ENCODE data around the gene HENMT1.
A peak's percentile ranks its signal among the peaks of the same experiment; 100 is the strongest.
"Not testable (repeated sequence)": the region's sequence is repeated elsewhere in the genome, so short reads cannot be mapped to it uniquely, and the experiment has no call there.

HENMT1 gene

DNA sequence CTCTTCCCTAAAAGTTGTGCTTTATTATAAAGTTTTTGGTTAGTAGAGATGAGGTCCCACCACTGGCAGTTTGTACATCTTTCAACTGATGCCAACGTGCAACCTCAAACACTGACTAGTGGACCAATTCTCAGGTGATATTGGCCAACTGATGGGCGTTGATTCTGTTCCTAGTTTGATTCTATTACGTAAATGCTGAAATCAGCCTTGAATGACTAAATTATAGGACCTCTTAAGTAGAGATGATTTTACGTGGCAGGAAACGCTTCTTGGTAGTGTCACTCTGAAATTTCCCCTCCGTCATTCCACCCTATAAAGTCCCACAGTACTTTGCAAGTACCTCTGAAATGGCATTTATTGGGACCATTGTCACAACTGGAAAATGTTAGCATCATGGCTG is 43.0 kb upstream of the HENMT1 start:
- H3K4me1 ChIP-seq (ENCODE audit: control insufficient read depth, insufficient read depth, low read length) = no peaks in the 10 kb centered on the region
- no peak overlapping the region for H3K27ac ChIP-seq (ENCODE audit: extremely low read depth, low read depth, low read length)
- peaks cover 24 to 34% of the 10 kb centered on the region in 2 experiments for H3K36me3 ChIP-seq (ENCODE audit: control insufficient read depth in 2 of 2, insufficient read depth in 1 of 2, low read length in 2 of 2)
- H3K9me3 ChIP-seq (ENCODE audit: control insufficient read depth, insufficient read depth, low read depth, low read length) = no peaks in the 10 kb centered on the region
- ChIA-PET CTCF (interaction anchor here (0.6 kb wide), 1 partner anchor 73 kb away, joined by 3 read pairs; no protein-coding TSS in a partner anchor), POLR2A (interaction anchor here (1.4 to 4.8 kb wide), 2 partner anchors 12 to 20 kb away, joined by 3 to 33 read pairs; partner anchors contain the start of gene PRPF38B)
- TF ChIP-seq ZNF664 (tag by site-specific recombination; IDR thresholded peaks at IDR 0.05) (no peak), ZNF629 (tag by site-specific recombination; IDR thresholded peaks at IDR 0.05) (no peak), ZBTB11 (tag by site-specific recombination; conservative IDR thresholded peaks at IDR 0.05; ENCODE audit: low read depth) (peak; percentile 44; the same call in 1 of the 2 replicates), ZNF133 (tag by site-specific recombination; IDR thresholded peaks at IDR 0.05) (no peak), ZNF701 (tag by site-specific recombination; IDR thresholded peaks at IDR 0.05) (no peak)
- H3K4me3 ChIP-seq (ENCODE audit: low read depth, low read length) = no peak overlapping the region

GRCh38 chr1:108702109-108702508 is 41.2 kb upstream of the HENMT1 start:
- not testable (repeated sequence) for H3K27ac ChIP-seq (ENCODE audit: extremely low read depth, low read depth, low read length); H3K4me1 ChIP-seq (ENCODE audit: control insufficient read depth, insufficient read depth, low read length); H3K4me3 ChIP-seq (ENCODE audit: low read depth, low read length); H3K9me3 ChIP-seq (ENCODE audit: control insufficient read depth, insufficient read depth, low read depth, low read length)
- ChIA-PET POLR2A (interaction anchor here (0.8 to 4.8 kb wide), 3 partner anchors 10 to 19 kb away, joined by 3 to 33 read pairs (median 3); partner anchors contain the start of gene PRPF38B), CTCF (interaction anchor here (0.6 to 1.3 kb wide), 3 partner anchors 14 to 197 kb away, joined by 3 read pairs; no protein-coding TSS in a partner anchor)
- H3K36me3 ChIP-seq (ENCODE audit: control insufficient read depth in 2 of 2, insufficient read depth in 1 of 2, low read length in 2 of 2) = peaks cover 42 to 52% of the 10 kb centered on the region in 2 experiments

GRCh38 chr1:108701176-108701849 is 40.4 kb upstream of the HENMT1 start:
- CTCF ChIA-PET = interaction anchor here (0.6 to 1.3 kb wide), 3 partner anchors 197 to 701 kb away, joined by 3 read pairs; no protein-coding TSS in a partner anchor
- peaks cover 50 to 60% of the 10 kb centered on the region in 2 experiments for H3K36me3 ChIP-seq (ENCODE audit: control insufficient read depth in 2 of 2, insufficient read depth in 1 of 2, low read length in 2 of 2)
- no peaks in the 10 kb centered on the region for H3K9me3 ChIP-seq (ENCODE audit: control insufficient read depth, insufficient read depth, low read depth, low read length)
- TF ChIP-seq ZBTB7A (tag by site-specific recombination; IDR thresholded peaks at IDR 0.05; ENCODE audit: low read depth) (no peak), AEBP2 (tag by site-specific recombination; IDR thresholded peaks at IDR 0.05; ENCODE audit: borderline replicate concordance) (no peak), OVOL3 (tag by site-specific recombination; IDR thresholded peaks at IDR 0.05) (no peak)
- H3K4me3 ChIP-seq (ENCODE audit: low read depth, low read length) = no peak overlapping the region
- H3K4me1 ChIP-seq (ENCODE audit: control insufficient read depth, insufficient read depth, low read length) = no peaks in the 10 kb centered on the region
- no peak overlapping the region for H3K27ac ChIP-seq (ENCODE audit: extremely low read depth, low read depth, low read length)
- POLR2A ChIA-PET = interaction anchor here (4.8 kb wide), 1 partner anchor 9 kb away, joined by 33 read pairs; the partner anchor contains the start of gene PRPF38B

DNA sequence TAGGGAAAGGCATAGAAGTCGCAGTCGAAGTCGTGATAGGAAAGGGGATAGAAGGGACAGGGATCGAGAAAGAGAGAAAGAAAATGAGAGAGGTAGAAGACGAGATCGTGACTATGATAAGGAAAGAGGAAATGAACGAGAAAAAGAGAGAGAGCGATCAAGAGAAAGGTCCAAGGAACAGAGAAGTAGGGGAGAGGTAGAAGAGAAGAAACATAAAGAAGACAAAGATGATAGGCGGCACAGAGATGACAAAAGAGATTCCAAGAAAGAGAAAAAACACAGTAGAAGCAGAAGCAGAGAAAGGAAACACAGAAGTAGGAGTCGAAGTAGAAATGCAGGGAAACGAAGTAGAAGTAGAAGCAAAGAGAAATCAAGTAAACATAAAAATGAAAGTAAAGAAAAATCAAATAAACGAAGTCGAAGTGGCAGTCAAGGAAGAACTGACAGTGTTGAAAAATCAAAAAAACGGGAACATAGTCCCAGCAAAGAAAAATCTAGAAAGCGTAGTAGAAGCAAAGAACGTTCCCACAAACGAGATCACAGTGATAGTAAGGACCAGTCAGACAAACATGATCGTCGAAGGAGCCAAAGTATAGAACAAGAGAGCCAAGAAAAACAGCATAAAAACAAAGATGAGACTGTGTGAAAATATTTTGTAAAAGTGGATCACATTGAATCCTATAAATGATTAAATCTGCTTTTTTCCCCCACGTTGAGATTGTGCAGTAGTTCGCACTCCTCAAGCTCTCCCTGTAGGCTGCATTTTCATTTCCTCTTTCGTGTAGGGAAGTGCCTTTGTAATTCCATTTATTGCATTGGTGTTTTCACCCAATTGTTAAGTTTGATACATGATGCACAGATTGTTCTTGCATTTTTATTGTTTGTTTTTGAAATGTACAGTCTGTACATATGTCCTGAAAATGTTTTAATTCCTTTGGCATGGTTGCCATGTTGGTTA is 38.8 kb upstream of the HENMT1 start:
- no peak overlapping the region for H3K27ac ChIP-seq (ENCODE audit: extremely low read depth, low read depth, low read length)
- CTCF ChIA-PET = interaction anchor here (0.6 kb wide), 1 partner anchor 345 kb away, joined by 5 read pairs; no protein-coding TSS in a partner anchor
- H3K9me3 ChIP-seq (ENCODE audit: control insufficient read depth, insufficient read depth, low read depth, low read length) = no peaks in the 10 kb centered on the region
- POLR2A ChIA-PET = interaction anchor here (0.6 kb wide), 1 partner anchor 40 kb away, joined by 4 read pairs; no protein-coding TSS in a partner anchor
- H3K4me1 ChIP-seq (ENCODE audit: control insufficient read depth, insufficient read depth, low read length) = no peaks in the 10 kb centered on the region
- no peak overlapping the region for H3K4me3 ChIP-seq (ENCODE audit: low read depth, low read length)
- H3K36me3 ChIP-seq (ENCODE audit: control insufficient read depth in 2 of 2, insufficient read depth in 1 of 2, low read length in 2 of 2) = peaks cover 56 to 75% of the 10 kb centered on the region in 2 experiments
- TF ChIP-seq ZNF596 (tag by site-specific recombination; IDR thresholded peaks at IDR 0.05) = peak; percentile 84
- TF ChIP-seq PRDM1 (tag by site-specific recombination; IDR thresholded peaks at IDR 0.05) = peak; percentile 95
- no peak for TF ChIP-seq ZNF791 (tag by site-specific recombination; IDR thresholded peaks at IDR 0.05)
- no peak for TF ChIP-seq ZNF223 (tag by site-specific recombination; IDR thresholded peaks at IDR 0.05)
- no peak for TF ChIP-seq HOXD13 (CRISPR knock-in tag; IDR thresholded peaks at IDR 0.05; ENCODE audit: borderline replicate concordance)
- TF ChIP-seq ZNF274 (IDR thresholded peaks at IDR 0.05; ENCODE audit: low read length) = no peak
- TF ChIP-seq ZNF274 (tag by site-specific recombination; IDR thresholded peaks at IDR 0.05; ENCODE audit: borderline replicate concordance) = no peak
- TF ChIP-seq MEIS1 (CRISPR knock-in tag; IDR thresholded peaks at IDR 0.05; ENCODE audit: borderline replicate concordance) = no peak
- TF ChIP-seq KLF16 (tag by site-specific recombination; IDR thresholded peaks at IDR 0.05) = no peak
- peak; percentile 43; the same call in 1 of the 2 replicates for TF ChIP-seq ZNF366 (tag by site-specific recombination; conservative IDR thresholded peaks at IDR 0.05)
- no peak for TF ChIP-seq ZNF692 (tag by site-specific recombination; IDR thresholded peaks at IDR 0.05)

Data from HEK293 (cell line).